Measurements from ENCODE around the gene SBF2.

The SBF2 gene

GRCh38 chr11:9774591-9775397 lies 519.2 kb downstream of the SBF2 start:
- Histone ChIP-seq H3K4me3 (replicated peaks; ENCODE audit: insufficient read depth, low read length) (no peak overlapping the region), H3K27me3 (ENCODE audit: insufficient read depth, poor library complexity, severe bottlenecking) (no peaks in the 10 kb centered on the region), H3K27ac (replicated peaks) (no peak overlapping the region)
- no peak for DNase-seq (ENCODE audit: low read depth in 1 of 2, low spot score in 1 of 2)
- TF ChIP-seq GABPA (IDR thresholded peaks at IDR 0.05; ENCODE audit: low read depth) (no peak), REST (IDR thresholded peaks at IDR 0.05; ENCODE audit: insufficient replicate concordance, low read depth) (no peak), CTCF (IDR thresholded peaks at IDR 0.05; ENCODE audit: insufficient read depth, low read length) (no peak), SPI1 (IDR thresholded peaks at IDR 0.05; ENCODE audit: borderline replicate concordance, low read depth) (no peak), POLR2AphosphoS5 (IDR thresholded peaks at IDR 0.05; ENCODE audit: low read depth) (no peak)

- Histone ChIP-seq H3K4me3 (replicated peaks; ENCODE audit: insufficient read depth, low read length) (no peak overlapping the region), H3K27me3 (ENCODE audit: insufficient read depth, poor library complexity, severe bottlenecking) (no peaks in the 10 kb centered on the region), H3K27ac (replicated peaks) (no peak overlapping the region)
- TF ChIP-seq CTCF (IDR thresholded peaks at IDR 0.05; ENCODE audit: insufficient read depth, low read length): no peak
- no peak for TF ChIP-seq POLR2AphosphoS5 (IDR thresholded peaks at IDR 0.05; ENCODE audit: low read depth)
- no peak for TF ChIP-seq REST (IDR thresholded peaks at IDR 0.05; ENCODE audit: insufficient replicate concordance, low read depth)
- TF ChIP-seq SPI1 (IDR thresholded peaks at IDR 0.05; ENCODE audit: borderline replicate concordance, low read depth): no peak
- no peak for TF ChIP-seq GABPA (IDR thresholded peaks at IDR 0.05; ENCODE audit: low read depth)
- DNase-seq (ENCODE audit: low read depth in 1 of 2, low spot score in 1 of 2): no peak
These were observed 519.9 kb downstream of the SBF2 start for GRCh38 chr11:9774109-9774508.

- TF ChIP-seq POLR2AphosphoS5 (IDR thresholded peaks at IDR 0.05; ENCODE audit: low read depth) (no peak), REST (IDR thresholded peaks at IDR 0.05; ENCODE audit: insufficient replicate concordance, low read depth) (no peak), SPI1 (IDR thresholded peaks at IDR 0.05; ENCODE audit: borderline replicate concordance, low read depth) (no peak), GABPA (IDR thresholded peaks at IDR 0.05; ENCODE audit: low read depth) (no peak), CTCF (IDR thresholded peaks at IDR 0.05; ENCODE audit: insufficient read depth, low read length) (no peak)
- H3K4me3 ChIP-seq (replicated peaks; ENCODE audit: insufficient read depth, low read length): no peak overlapping the region
- H3K27me3 ChIP-seq (ENCODE audit: insufficient read depth, poor library complexity, severe bottlenecking): no peaks in the 10 kb centered on the region
- DNase-seq (ENCODE audit: low read depth in 1 of 2, low spot score in 1 of 2): no peak
- no peak overlapping the region for H3K27ac ChIP-seq (replicated peaks)
These were observed 520.5 kb downstream of the SBF2 start for GRCh38 chr11:9773524-9773923.
